ENCODE measurements around the gene INF2. TPM values are rescaled to one million over a fixed set of nuclear protein-coding genes. Genes with fewer than 3 reads are reported as not detected.

The INF2 gene
- total RNA-seq, 6 experiments from 2014 or later: 47.5 to 98.2 (median 71.4) TPM

- DNase-seq: no peak
- H3K4me3 ChIP-seq: no peak overlapping the region
- H3K27me3 ChIP-seq: no peaks in the 10 kb centered on the region
- TF ChIP-seq CTCF (IDR thresholded peaks at IDR 0.05) (no peak), POLR2A (IDR thresholded peaks at IDR 0.05) (no peak)
- WGBS (ENCODE audit: insufficient coverage, low coverage, low lambda C conversion rate, missing lambda C conversion rate): 77% methylated on average over 16 of the region's 29 CpGs
- peaks cover 0 to 27% (median 3%) of the 10 kb centered on the region in 4 donors for H3K4me1 ChIP-seq
- no peak for ATAC-seq
- intact Hi-C loops (cut with DNase I): no loop called here
- H3K9me3 ChIP-seq: no peaks in the 10 kb centered on the region
- H3K36me3 ChIP-seq: no peaks in the 10 kb centered on the region
- H3K27ac ChIP-seq: no peak overlapping the region
Observed at GRCh38 chr14:104656014-104656714, 33.3 kb upstream of the INF2 start.

- no peak for TF ChIP-seq POLR2A (IDR thresholded peaks at IDR 0.05)
- TF ChIP-seq CTCF (IDR thresholded peaks at IDR 0.05): no peak
- no peak for DNase-seq
- WGBS (ENCODE audit: insufficient coverage, low coverage, low lambda C conversion rate, missing lambda C conversion rate): no CpG with 5 or more reads among the region's 8 CpGs
- H3K27me3 ChIP-seq: no peaks in the 10 kb centered on the region
- no peak overlapping the region for H3K27ac ChIP-seq
- H3K4me3 ChIP-seq: no peak overlapping the region
- no peaks in the 10 kb centered on the region for H3K36me3 ChIP-seq
- ATAC-seq: peak in 3 of 4 donors; percentile 6 to 36 (median 15)
- H3K4me1 ChIP-seq: peaks cover 0 to 27% (median 3%) of the 10 kb centered on the region in 4 donors
- H3K9me3 ChIP-seq: no peaks in the 10 kb centered on the region
- intact Hi-C loops (cut with DNase I): no loop called here
Observed at GRCh38 chr14:104657101-104657524, 32.3 kb upstream of the INF2 start.

GRCh38 chr14:104657563-104658324 is 31.7 kb upstream of the INF2 start:
- no peaks in the 10 kb centered on the region for H3K27me3 ChIP-seq
- H3K36me3 ChIP-seq: no peaks in the 10 kb centered on the region
- no peak for TF ChIP-seq POLR2A (IDR thresholded peaks at IDR 0.05)
- no peak for TF ChIP-seq CTCF (IDR thresholded peaks at IDR 0.05)
- 51% methylated on average over 9 of the region's 17 CpGs for WGBS (ENCODE audit: insufficient coverage, low coverage, low lambda C conversion rate, missing lambda C conversion rate)
- no peaks in the 10 kb centered on the region for H3K9me3 ChIP-seq
- H3K27ac ChIP-seq: no peak overlapping the region
- intact Hi-C loops (cut with DNase I): no loop called here
- H3K4me1 ChIP-seq: peaks cover 0 to 27% (median 3%) of the 10 kb centered on the region in 4 donors
- ATAC-seq: peak; percentile 61 to 73 (median 70)
- peak; percentile 72 to 82 (median 79) for DNase-seq
- no peak overlapping the region for H3K4me3 ChIP-seq

GRCh38 chr14:104658325-104658712 is 31.1 kb upstream of the INF2 start:
- ATAC-seq (no peak), DNase-seq (no peak)
- no peak overlapping the region for H3K27ac ChIP-seq
- TF ChIP-seq CTCF (IDR thresholded peaks at IDR 0.05) (no peak), POLR2A (IDR thresholded peaks at IDR 0.05) (no peak)
- H3K27me3 ChIP-seq: no peaks in the 10 kb centered on the region
- no peaks in the 10 kb centered on the region for H3K36me3 ChIP-seq
- H3K9me3 ChIP-seq: no peaks in the 10 kb centered on the region
- H3K4me1 ChIP-seq: peaks cover 0 to 27% (median 3%) of the 10 kb centered on the region in 4 donors
- 64% methylated on average over 5 of the region's 15 CpGs for WGBS (ENCODE audit: insufficient coverage, low coverage, low lambda C conversion rate, missing lambda C conversion rate)
- intact Hi-C loops (cut with DNase I): no loop called here
- no peak overlapping the region for H3K4me3 ChIP-seq

All from right lobe of liver (tissue), 6 donors.